ENCODE results near the gene GLT6D1. TPM values are rescaled to one million over a fixed set of nuclear protein-coding genes. Genes with fewer than 3 reads are reported as not detected.
A peak's percentile ranks its signal among the peaks of the same experiment; 100 is the strongest.

Gene GLT6D1
- total and polyA plus RNA-seq, 2 of the 8 experiments (the other 6 are each of a cell fraction or from before 2014, with no cell fraction given) = 1.3 to 2.1 TPM

GRCh38 chr9:135616619-135617537 is 22.5 kb downstream of the GLT6D1 start:
- no peaks in the 10 kb centered on the region for H3K79me2 ChIP-seq (ENCODE audit: control insufficient read depth in 1 of 2, insufficient read depth in 2 of 2, low read length in 2 of 2)
- H3K4me1 ChIP-seq (replicated peaks in 1 of 4; ENCODE audit: control insufficient read depth in 3 of 4, insufficient read depth in 4 of 4, low read length in 3 of 4) = peaks cover 0 to 1% (median 0%) of the 10 kb centered on the region in 4 experiments; a peak in 1 of 7 replicates
- no peak overlapping the region for H3K9ac ChIP-seq (replicated peaks in 1 of 4; ENCODE audit: extremely low read depth in 1 of 4, low read depth in 3 of 4, low read length in 3 of 4)
- H4K91ac ChIP-seq (replicated peaks; ENCODE audit: insufficient read length, low read length) = no peak overlapping the region
- H2BK120ac ChIP-seq (replicated peaks; ENCODE audit: low read depth, low read length) = no peak overlapping the region
- H2AK5ac ChIP-seq (ENCODE audit: low read depth, low read length) = no peak overlapping the region
- no peak overlapping the region; the same call in 1 of the 2 replicates for H2BK12ac ChIP-seq (ENCODE audit: low read depth, low read length)
- 0 out of 2 replicates have a peak overlapping the region, but pooled peaks have one; percentile 8 for H4K8ac ChIP-seq (ENCODE audit: extremely low read depth, insufficient read depth, low read length)
- no peak overlapping the region for H2BK15ac ChIP-seq (ENCODE audit: low read length)
- H3K14ac ChIP-seq (ENCODE audit: insufficient read length) = no peak overlapping the region
- H3K79me1 ChIP-seq (ENCODE audit: low read depth, low read length) = no peaks in the 10 kb centered on the region
- ChIA-PET CTCF (ENCODE audit: partially characterized antibody) (interaction anchor here (0.9 to 5.0 kb wide), 10 partner anchors 10 to 204 kb away, joined by 3 to 59 read pairs (median 4); partner anchors contain the start of gene GLT6D1), POLR2A (ENCODE audit: partially characterized antibody) (interaction anchor here (0.7 to 1.4 kb wide), 2 partner anchors 10 to 32 kb away, joined by 3 to 4 read pairs; no protein-coding TSS in a partner anchor)
- peaks cover 3% of the 10 kb centered on the region; the same call in 1 of the 2 replicates for H3K23me2 ChIP-seq (ENCODE audit: low read depth, low read length)
- H3K4me3 ChIP-seq (ENCODE audit: extremely low read depth in 1 of 4, insufficient read depth in 2 of 4, low read depth in 3 of 4, low read length in 4 of 4) = no peak overlapping the region
- H3K36me3 ChIP-seq (ENCODE audit: control insufficient read depth in 2 of 4, insufficient read depth in 4 of 4, low read length in 3 of 4) = no peaks in the 10 kb centered on the region
- DNase-seq (ENCODE audit: low read depth in 1 of 2, low spot score in 2 of 2) = no peak
- peaks cover 0 to under 1% of the 10 kb centered on the region in 2 experiments; a peak in 1 of 4 replicates for H3K9me3 ChIP-seq (ENCODE audit: insufficient read depth in 2 of 2, low read depth in 1 of 2, low read length in 1 of 2)
- WGBS, 2 experiments (ENCODE audit: extremely low coverage in 1 of 2, insufficient coverage in 1 of 2, insufficient read length in 1 of 2, insufficient replicate concordance in 2 of 2, low coverage in 1 of 2, low lambda C conversion rate in 2 of 2, missing lambda C conversion rate in 1 of 2) = 92% methylated on average over 34 of the region's 34 CpGs; no CpG with 5 or more reads in 1 of the 2 experiments
- no peaks in the 10 kb centered on the region for H3K27me3 ChIP-seq (replicated peaks in 1 of 4; ENCODE audit: control insufficient read depth in 3 of 4, extremely low read depth in 1 of 4, insufficient read depth in 3 of 4, low read length in 3 of 4)
- no peak overlapping the region for H3K4me2 ChIP-seq (ENCODE audit: insufficient read depth in 1 of 2, low read depth in 2 of 2, low read length in 2 of 2)
- no peak overlapping the region for H3K4ac ChIP-seq (replicated peaks; ENCODE audit: insufficient read length, low read depth, low read length)
- H3K18ac ChIP-seq (ENCODE audit: extremely low read depth, low read length) = no peak overlapping the region
- no peak overlapping the region for H2AFZ ChIP-seq (ENCODE audit: low read length)
- no peak overlapping the region for H2BK5ac ChIP-seq (ENCODE audit: low read depth, low read length)
- H3K23ac ChIP-seq (ENCODE audit: insufficient read length) = no peak overlapping the region
- H4K20me1 ChIP-seq (replicated peaks in 1 of 2; ENCODE audit: control insufficient read depth in 1 of 2, insufficient read depth in 2 of 2, low read length in 2 of 2) = no peaks in the 10 kb centered on the region
- H4K5ac ChIP-seq (ENCODE audit: insufficient read length, low read depth, low read length) = no peak overlapping the region
- H3K27ac ChIP-seq (ENCODE audit: low read depth, low read length) = no peak overlapping the region
- no peak overlapping the region for H2BK20ac ChIP-seq (ENCODE audit: low read length)
- no peak for FAIRE-seq
- H3K56ac ChIP-seq (replicated peaks; ENCODE audit: insufficient read length, low read depth, low read length) = no peak overlapping the region
- TF ChIP-seq CEBPB (IDR thresholded peaks at IDR 0.05; ENCODE audit: low read depth, low read length) (no peak), E2F6 (IDR thresholded peaks at IDR 0.05) (no peak), TEAD4 (IDR thresholded peaks at IDR 0.05; ENCODE audit: low read depth, low read length) (no peak), RFX5 (IDR thresholded peaks at IDR 0.05; ENCODE audit: borderline replicate concordance, low read depth, low read length) (no peak), ATF3 (IDR thresholded peaks at IDR 0.05; ENCODE audit: insufficient read depth, low read depth, low read length) (no peak), BCL11A (IDR thresholded peaks at IDR 0.05; ENCODE audit: low read depth in 2 of 2, low read length in 2 of 2) (no peak), POLR2AphosphoS5 (IDR thresholded peaks at IDR 0.05; ENCODE audit: low read depth, low read length) (no peak), SAP30 (IDR thresholded peaks at IDR 0.05; ENCODE audit: insufficient read depth, insufficient replicate concordance, low read length) (no peak), CBX5 (IDR thresholded peaks at IDR 0.05; ENCODE audit: low read depth, low read length) (no peak), GABPA (IDR thresholded peaks at IDR 0.05; ENCODE audit: borderline replicate concordance, insufficient read depth, low read length) (no peak)

Measured in H1 (cell line).